ENCODE data around the gene NALCN.

Gene NALCN

DNA sequence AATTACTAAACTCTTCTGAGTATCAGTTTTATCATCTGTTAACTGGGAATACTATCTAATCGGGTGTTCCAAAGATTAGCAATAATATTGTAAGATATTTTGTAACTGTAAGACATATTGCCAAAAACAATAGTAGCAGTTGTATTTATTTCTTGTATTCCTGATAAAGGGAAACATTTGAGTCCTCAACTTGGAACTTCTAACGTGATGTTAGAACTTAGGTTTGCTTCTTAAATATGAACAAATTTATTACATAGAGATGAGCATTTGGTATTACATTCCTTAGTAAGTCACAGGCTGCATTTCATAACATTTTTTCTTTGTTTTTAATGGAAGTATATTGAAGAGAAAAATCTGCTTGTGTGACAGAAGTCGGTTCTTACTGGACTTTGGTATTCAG lies 225.3 kb downstream of the NALCN start:
- TF ChIP-seq CTCF (IDR thresholded peaks at IDR 0.05): no peak

DNA sequence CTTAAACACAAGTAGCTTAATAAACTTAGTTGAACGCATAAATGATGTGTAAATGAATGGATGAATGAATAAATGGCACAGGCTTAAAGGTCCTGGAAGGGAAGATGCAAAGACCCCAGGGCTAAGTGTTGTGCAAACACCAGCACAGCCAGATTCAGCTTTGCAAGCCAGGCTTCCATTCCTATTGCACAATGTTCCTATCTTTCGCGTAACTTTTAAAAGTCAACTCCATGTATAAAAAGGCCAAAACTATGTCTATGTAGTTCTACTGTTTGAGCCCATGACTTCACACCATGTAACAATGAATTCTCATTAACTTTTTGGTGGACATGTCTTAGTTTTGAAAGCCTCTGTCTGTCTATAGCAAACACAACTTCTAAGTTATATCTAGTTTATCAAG lies 226.0 kb downstream of the NALCN start:
- no peak for TF ChIP-seq CTCF (IDR thresholded peaks at IDR 0.05)

DNA sequence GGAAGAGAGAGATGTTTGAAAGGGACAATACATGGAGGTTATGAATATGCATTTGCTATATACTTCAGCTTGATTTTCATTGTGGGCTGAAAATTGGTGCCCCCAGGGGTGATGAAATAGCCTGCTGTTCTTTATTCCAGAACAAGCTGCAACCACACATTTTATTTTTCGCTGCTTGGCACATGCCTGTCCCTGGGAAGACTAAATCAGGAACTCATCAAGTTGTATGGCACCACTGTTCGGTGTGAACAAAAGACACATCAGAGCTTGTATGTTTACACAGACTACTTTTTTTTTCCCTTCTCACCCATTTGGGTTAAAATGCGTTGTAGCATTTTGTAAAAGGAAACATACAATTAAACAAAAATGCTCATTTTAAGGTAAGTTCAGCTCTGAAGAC lies 230.7 kb downstream of the NALCN start:
- no peak for TF ChIP-seq CTCF (IDR thresholded peaks at IDR 0.05)

DNA sequence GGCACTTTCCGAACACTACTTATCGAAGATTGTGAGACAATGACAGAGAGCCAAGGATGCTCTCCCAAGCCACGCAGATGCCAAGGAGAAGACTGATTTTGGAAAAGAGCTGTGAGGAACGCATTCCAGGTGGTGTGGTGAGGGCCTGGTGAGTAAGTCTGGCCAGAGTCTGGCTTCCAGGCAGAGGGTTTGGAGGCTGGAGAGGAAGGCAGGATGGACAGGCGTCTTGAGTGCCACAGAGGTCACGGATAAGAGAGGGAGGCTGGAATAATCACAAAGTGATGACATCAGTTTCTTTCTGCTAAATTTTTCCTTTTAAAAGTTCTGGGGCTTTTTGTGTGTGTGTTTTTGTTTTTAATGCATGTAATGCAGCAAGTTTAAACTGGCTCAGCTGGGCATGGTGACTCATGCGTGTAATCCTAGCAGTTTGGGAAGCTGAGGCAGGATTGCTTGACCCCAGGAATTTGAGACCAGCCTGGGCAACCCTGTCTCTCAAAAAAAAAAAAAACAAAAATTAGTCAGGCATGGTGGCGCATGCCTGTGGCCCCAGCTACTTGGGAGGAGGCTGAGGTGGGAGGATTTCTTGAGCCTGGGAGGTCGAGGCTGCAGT lies 235.1 kb downstream of the NALCN start:
- TF ChIP-seq CTCF (IDR thresholded peaks at IDR 0.05): no peak

- no peak for TF ChIP-seq CTCF (IDR thresholded peaks at IDR 0.05)
Observed at GRCh38 chr13:101179021-101179420, 237.3 kb downstream of the NALCN start.

- TF ChIP-seq CTCF (IDR thresholded peaks at IDR 0.05): no peak
Observed at GRCh38 chr13:101178406-101178805, 237.9 kb downstream of the NALCN start.

GRCh38 chr13:101170306-101170705 lies 246.0 kb downstream of the NALCN start:
- no peak for TF ChIP-seq CTCF (IDR thresholded peaks at IDR 0.05)

DNA sequence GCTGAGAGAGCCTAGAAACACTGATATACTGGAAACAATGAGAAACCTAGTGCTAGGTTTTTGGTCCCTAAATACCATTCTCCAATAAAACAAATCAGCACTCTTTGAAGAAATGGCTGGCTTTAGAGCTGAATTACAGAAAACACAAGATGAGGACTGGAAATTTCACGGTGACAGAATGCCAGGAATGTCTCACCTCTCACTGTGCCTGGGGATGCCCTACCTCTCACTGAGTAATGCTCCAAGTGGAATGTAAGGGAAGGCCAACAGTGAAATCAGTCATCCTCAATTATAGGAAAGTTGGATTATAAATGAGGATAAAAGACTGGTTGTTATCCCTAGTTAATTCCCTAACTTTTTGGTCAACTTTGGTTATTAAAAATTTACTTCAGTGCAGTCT lies 259.0 kb downstream of the NALCN start:
- TF ChIP-seq CTCF (IDR thresholded peaks at IDR 0.05): no peak

All from LNCAP (cell line).